NT2/D1 (cell line): ENCODE measurements around the gene FAR2.

Source experiments
- DNase-seq: peaks from one replicate; pipeline ENCODE4 v3.0.0-alpha.2; 2011; ENCODE audit warnings: low read depth, low spot score
- H3K27me3 ChIP-seq: 2 replicates; pipeline ENCODE4 v1.6.0; 2011; ENCODE audit warnings: mild to moderate bottlenecking; ENCODE audit not compliant: insufficient read length, insufficient read depth
- H3K36me3 ChIP-seq: 2 replicates; pipeline ENCODE4 v1.6.1; 2011; ENCODE audit warnings: mild to moderate bottlenecking, low read length, mixed read lengths; ENCODE audit not compliant: insufficient read depth, insufficient read length
- H3K4me1 ChIP-seq: 2 replicates; pipeline ENCODE4 v1.5.1; 2011; ENCODE audit not compliant: insufficient read depth, insufficient read length
- H3K4me3 ChIP-seq: 2 replicates; pipeline ENCODE4 v1.5.1; 2011; ENCODE audit warnings: low read depth; ENCODE audit not compliant: insufficient read length
- H3K9ac ChIP-seq: 2 replicates; pipeline ENCODE4 v1.6.0; 2011; ENCODE audit warnings: low read depth; ENCODE audit not compliant: insufficient read length
- H3K9me3 ChIP-seq: 2 replicates; pipeline ENCODE4 v1.5.1; 2011; ENCODE audit warnings: mild to moderate bottlenecking, low read length; ENCODE audit not compliant: insufficient read depth
- SUZ12 ChIP-seq: IDR thresholded peaks from 2 replicates; pipeline ENCODE4 v1.6.1; 2011; ENCODE audit not compliant: insufficient read length, insufficient read depth; ENCODE audit errors: extremely low read depth
- YY1 ChIP-seq: IDR thresholded peaks from 2 replicates; pipeline ENCODE4 v1.6.1; 2011; ENCODE audit not compliant: insufficient read length, insufficient read depth
- ZNF274 ChIP-seq: IDR thresholded peaks from 2 replicates; pipeline ENCODE4 v1.6.1; 2011; ENCODE audit warnings: mild to moderate bottlenecking, low read depth, low read length

The FAR2 gene

DNA sequence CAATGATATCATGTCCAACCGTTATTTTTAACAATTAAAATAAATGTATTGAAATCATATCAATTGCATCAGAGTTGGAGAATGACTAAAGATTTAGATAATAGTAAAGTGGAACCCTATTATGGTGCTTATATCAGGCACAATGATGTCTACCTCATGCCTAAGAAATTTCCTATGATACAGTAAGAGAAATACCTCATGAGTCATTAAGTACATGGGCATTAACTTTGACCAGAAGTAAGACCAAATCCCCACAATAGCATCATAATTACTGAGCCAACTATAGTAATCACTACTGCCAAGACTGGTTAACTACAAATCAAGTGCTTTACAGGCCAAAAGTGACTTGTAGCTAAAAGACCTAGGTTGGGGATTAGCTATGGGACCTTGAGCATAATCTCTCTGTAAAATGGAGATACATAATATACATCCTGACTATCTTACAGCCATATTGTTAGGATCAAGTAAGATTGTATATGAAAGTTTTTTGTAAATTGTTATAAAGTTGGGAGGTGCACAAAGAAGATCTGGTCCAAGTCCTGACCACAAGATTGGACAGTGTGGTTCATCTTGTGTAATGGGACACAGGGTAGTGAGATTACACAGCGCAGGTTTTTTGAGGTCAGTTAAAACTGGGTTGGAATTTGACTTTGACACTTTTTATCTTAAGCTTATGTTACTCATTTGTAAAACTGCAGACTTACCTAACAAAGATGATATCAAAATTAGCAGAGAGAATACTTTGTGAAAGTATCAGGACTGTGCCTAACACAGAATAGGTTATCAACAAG is 171.4 kb downstream of the FAR2 start:
- no peaks in the 10 kb centered on the region for H3K36me3 ChIP-seq
- H3K27me3 ChIP-seq, result no peaks in the 10 kb centered on the region
- no peaks in the 10 kb centered on the region for H3K4me1 ChIP-seq
- no peak overlapping the region for H3K4me3 ChIP-seq
- TF ChIP-seq YY1 (no peak), SUZ12 (no peak), ZNF274 (no peak)
- no peak overlapping the region for H3K9ac ChIP-seq
- peaks cover 15% of the 10 kb centered on the region; the same call in 1 of the 2 replicates for H3K9me3 ChIP-seq
- no peak for DNase-seq

- Histone ChIP-seq H3K4me3 (no peak overlapping the region), H3K27me3 (no peaks in the 10 kb centered on the region), H3K36me3 (no peaks in the 10 kb centered on the region), H3K9me3 (peaks cover 15% of the 10 kb centered on the region; the same call in 1 of the 2 replicates), H3K4me1 (no peaks in the 10 kb centered on the region), H3K9ac (no peak overlapping the region)
- DNase-seq, result no peak
- TF ChIP-seq ZNF274 (no peak), YY1 (no peak), SUZ12 (no peak)
These were observed 173.1 kb downstream of the FAR2 start for GRCh38 chr12:29322157-29322556.

DNA sequence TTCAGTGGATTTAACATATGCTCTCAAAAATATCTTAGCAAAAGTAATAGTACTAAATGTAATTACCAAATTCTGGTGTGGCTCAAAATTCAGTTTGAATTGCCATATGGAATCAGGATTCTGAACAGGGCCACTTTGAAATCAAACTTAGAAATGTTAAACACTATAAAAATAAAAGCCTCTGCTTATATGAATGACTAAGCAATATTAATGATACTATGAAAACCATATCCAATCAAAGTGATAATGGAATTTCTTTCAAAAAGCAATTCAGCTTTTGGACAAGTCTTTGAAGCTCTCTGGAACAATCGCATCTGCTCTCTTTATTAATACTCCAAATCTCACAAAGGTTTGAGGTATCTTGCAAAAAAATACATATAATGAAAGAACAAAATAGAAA is 180.3 kb downstream of the FAR2 start:
- DNase-seq, result no peak
- Histone ChIP-seq H3K4me1 (no peaks in the 10 kb centered on the region), H3K9ac (no peak overlapping the region), H3K4me3 (no peak overlapping the region), H3K36me3 (no peaks in the 10 kb centered on the region), H3K9me3 (no peaks in the 10 kb centered on the region), H3K27me3 (no peaks in the 10 kb centered on the region)
- TF ChIP-seq ZNF274, result no peak
- no peak for TF ChIP-seq SUZ12
- no peak for TF ChIP-seq YY1

DNA sequence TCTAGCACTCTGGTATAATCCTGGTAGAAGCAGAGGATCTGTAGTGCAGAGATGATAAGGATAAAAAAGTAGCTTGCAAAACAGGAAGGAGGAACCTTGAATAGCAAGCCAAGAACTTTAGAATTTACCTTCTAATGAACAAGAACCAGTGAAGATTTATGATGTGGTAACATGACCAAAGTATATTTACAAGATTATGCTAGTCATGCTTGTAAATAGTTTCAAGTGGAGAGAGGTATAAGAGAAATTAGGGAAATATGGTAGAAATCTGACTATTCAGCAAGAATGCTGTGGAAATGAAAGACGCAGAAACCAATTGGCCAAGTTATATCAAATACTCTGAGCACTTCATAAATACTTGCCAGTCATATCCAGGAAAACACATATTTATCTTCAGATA is 184.1 kb downstream of the FAR2 start:
- no peak for DNase-seq
- TF ChIP-seq ZNF274, result no peak
- TF ChIP-seq YY1, result no peak
- no peak for TF ChIP-seq SUZ12
- H3K4me3 ChIP-seq, result no peak overlapping the region
- peaks cover 1% of the 10 kb centered on the region for H3K36me3 ChIP-seq
- H3K4me1 ChIP-seq, result no peaks in the 10 kb centered on the region
- H3K27me3 ChIP-seq, result no peaks in the 10 kb centered on the region
- no peak overlapping the region for H3K9ac ChIP-seq
- H3K9me3 ChIP-seq, result no peaks in the 10 kb centered on the region

DNA sequence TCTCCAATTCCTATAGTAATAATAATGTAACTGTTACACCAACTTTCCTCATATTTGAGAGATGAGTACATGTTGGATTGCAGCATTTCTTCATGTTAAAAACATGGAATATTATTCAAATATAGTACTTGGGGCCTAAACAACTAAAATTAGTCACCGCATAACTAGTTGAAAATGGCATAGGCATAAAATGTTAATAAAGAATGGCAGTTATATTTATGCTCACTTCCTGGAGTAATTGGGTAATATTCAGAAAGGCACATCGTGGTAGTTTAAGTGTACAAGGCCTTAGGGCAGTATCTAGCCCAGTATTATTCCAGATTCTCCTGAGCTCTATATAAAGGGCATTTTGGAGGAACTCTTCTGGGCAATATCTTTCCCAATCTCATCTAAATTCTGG is 185.9 kb downstream of the FAR2 start:
- Histone ChIP-seq H3K27me3 (no peaks in the 10 kb centered on the region), H3K36me3 (peaks cover 17% of the 10 kb centered on the region), H3K9me3 (no peaks in the 10 kb centered on the region), H3K4me1 (no peaks in the 10 kb centered on the region), H3K4me3 (no peak overlapping the region), H3K9ac (no peak overlapping the region)
- no peak for DNase-seq
- no peak for TF ChIP-seq SUZ12
- no peak for TF ChIP-seq ZNF274
- no peak for TF ChIP-seq YY1

- Histone ChIP-seq H3K27me3 (no peaks in the 10 kb centered on the region), H3K9me3 (no peaks in the 10 kb centered on the region), H3K4me1 (no peaks in the 10 kb centered on the region), H3K4me3 (no peak overlapping the region), H3K9ac (no peak overlapping the region), H3K36me3 (peaks cover 36% of the 10 kb centered on the region)
- DNase-seq, result no peak
- no peak for TF ChIP-seq ZNF274
- no peak for TF ChIP-seq SUZ12
- no peak for TF ChIP-seq YY1
These were observed 188.2 kb downstream of the FAR2 start for GRCh38 chr12:29337325-29337724.

DNA sequence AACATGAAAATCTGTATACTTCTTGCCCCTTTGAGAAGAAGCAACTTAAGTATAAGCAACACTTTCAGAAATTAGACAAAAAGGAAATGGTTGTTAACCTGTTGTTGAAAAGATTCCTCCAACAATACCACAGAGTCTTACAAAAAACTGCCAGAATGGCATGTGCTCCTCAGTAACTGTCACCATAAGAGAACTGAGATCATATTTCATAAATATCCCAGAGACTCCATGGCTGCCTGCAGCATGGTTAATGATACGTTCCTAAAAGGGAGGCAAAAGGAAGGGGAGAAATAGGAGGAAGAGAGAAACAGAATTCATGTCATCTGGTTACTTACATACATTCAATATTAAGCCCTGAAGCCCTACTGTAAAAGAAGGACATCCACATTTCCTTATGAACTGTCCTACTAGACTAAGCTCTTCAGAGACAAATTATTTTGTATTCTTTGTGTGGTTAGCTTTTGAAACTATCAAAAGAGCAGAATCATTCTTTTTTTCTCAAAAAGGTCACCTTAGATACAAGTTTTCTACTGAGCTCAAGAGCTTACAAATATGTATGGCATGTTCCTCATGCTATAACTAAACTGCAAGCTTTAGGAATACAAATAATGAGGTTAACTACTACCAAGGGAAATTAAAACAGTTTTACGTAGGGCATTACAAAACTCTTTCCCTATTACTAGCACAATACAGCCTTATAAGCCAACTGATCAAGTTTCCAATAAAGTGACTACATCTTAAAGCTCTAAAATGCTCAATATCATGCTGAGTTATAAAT is 194.1 kb downstream of the FAR2 start:
- Histone ChIP-seq H3K27me3 (no peaks in the 10 kb centered on the region), H3K9me3 (no peaks in the 10 kb centered on the region), H3K36me3 (peaks cover 80% of the 10 kb centered on the region), H3K4me3 (no peak overlapping the region), H3K4me1 (no peaks in the 10 kb centered on the region), H3K9ac (no peak overlapping the region)
- TF ChIP-seq YY1, result no peak
- TF ChIP-seq SUZ12, result no peak
- no peak for TF ChIP-seq ZNF274
- no peak for DNase-seq
